ENCODE data around the gene GTF2E1. TPM values are rescaled to one million over a fixed set of nuclear protein-coding genes. Genes with fewer than 3 reads are reported as not detected.

The GTF2E1 gene
- polyA plus RNA-seq, 1 donor (not counting 4 experiments of a cell fraction or from before 2014, with no cell fraction given), result 14.8 TPM

DNA sequence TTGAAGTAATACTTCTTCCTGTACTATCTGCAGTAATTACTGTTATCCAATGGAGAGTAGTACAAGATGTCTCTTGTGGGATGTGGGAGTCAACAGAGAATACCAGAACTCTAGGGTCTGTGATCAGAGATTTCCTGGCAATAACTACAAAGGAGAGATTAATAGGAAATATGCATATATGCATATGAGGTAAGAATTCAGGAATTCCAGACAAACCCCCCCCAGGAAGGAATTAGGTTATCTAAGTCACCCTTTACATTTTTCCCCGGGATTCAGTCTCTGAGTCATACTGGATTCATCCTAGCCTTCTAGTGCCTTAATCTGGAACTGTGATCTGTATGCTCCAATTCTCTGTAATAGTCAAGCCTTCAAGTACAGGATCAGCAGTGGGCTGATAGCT, 49.4 kb downstream of the GTF2E1 start:
- no peaks in the 10 kb centered on the region for H3K27me3 ChIP-seq (ENCODE audit: control insufficient read depth, extremely low read depth, insufficient read depth, low read length)
- FAIRE-seq (peak; percentile 86), DNase-seq (ENCODE audit: low read depth, low spot score) (no peak)
- H3K9me3 ChIP-seq (ENCODE audit: control insufficient read depth, low read depth, low read length), result no peaks in the 10 kb centered on the region
- no peak overlapping the region for H3K27ac ChIP-seq (ENCODE audit: control insufficient read depth, insufficient read depth, low read length)
- H3K36me3 ChIP-seq (ENCODE audit: control insufficient read depth in 2 of 2, extremely low read depth in 1 of 2, insufficient read depth in 2 of 2, low read length in 2 of 2), result no peaks in the 10 kb centered on the region
- H3K4me1 ChIP-seq (ENCODE audit: control insufficient read depth, extremely low read depth, insufficient read depth, low read length), result peaks cover 6% of the 10 kb centered on the region
- H2AFZ ChIP-seq (ENCODE audit: control insufficient read depth, low read length), result no peak overlapping the region
- dilution Hi-C loops (cut with MboI; ENCODE audit: extremely low pct_ligation_motif_present, low sequenced_read_pairs), result no loop called here
- TF ChIP-seq, protein P1, sequence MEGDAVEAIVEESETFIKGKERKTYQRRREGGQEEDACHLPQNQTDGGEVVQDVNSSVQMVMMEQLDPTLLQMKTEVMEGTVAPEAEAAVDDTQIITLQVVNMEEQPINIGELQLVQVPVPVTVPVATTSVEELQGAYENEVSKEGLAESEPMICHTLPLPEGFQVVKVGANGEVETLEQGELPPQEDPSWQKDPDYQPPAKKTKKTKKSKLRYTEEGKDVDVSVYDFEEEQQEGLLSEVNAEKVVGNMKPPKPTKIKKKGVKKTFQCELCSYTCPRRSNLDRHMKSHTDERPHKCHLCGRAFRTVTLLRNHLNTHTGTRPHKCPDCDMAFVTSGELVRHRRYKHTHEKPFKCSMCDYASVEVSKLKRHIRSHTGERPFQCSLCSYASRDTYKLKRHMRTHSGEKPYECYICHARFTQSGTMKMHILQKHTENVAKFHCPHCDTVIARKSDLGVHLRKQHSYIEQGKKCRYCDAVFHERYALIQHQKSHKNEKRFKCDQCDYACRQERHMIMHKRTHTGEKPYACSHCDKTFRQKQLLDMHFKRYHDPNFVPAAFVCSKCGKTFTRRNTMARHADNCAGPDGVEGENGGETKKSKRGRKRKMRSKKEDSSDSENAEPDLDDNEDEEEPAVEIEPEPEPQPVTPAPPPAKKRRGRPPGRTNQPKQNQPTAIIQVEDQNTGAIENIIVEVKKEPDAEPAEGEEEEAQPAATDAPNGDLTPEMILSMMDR (optimal IDR thresholded peaks at IDR 0.05 in 1 of 3, IDR thresholded peaks at IDR 0.05 in 1 of 3, conservative IDR thresholded peaks at IDR 0.05 in 1 of 3; ENCODE audit: extremely low read depth in 1 of 3, insufficient read depth in 2 of 3, low read length in 3 of 3), result no peak
- no peak for TF ChIP-seq EZH2 (IDR thresholded peaks at IDR 0.05; ENCODE audit: low read length)
- H3K79me2 ChIP-seq (ENCODE audit: control insufficient read depth, insufficient read depth, low read length), result no peaks in the 10 kb centered on the region
- H3K4me3 ChIP-seq (ENCODE audit: control insufficient read depth in 2 of 3, extremely low read depth in 1 of 3, insufficient read depth in 2 of 3, low read depth in 1 of 3, low read length in 3 of 3), result no peak overlapping the region
- no peaks in the 10 kb centered on the region for H4K20me1 ChIP-seq (ENCODE audit: control insufficient read depth, extremely low read depth, insufficient read depth, low read length)
- H3K4me2 ChIP-seq (ENCODE audit: control insufficient read depth, extremely low read depth, insufficient read depth, low read depth, low read length), result peak overlapping the region; percentile 6
- H3K9me1 ChIP-seq (ENCODE audit: control insufficient read depth, extremely low read depth, insufficient read depth, low read length), result no peaks in the 10 kb centered on the region
- no peak overlapping the region for H3K9ac ChIP-seq (ENCODE audit: control insufficient read depth, extremely low read depth, insufficient read depth, low read length)

DNA sequence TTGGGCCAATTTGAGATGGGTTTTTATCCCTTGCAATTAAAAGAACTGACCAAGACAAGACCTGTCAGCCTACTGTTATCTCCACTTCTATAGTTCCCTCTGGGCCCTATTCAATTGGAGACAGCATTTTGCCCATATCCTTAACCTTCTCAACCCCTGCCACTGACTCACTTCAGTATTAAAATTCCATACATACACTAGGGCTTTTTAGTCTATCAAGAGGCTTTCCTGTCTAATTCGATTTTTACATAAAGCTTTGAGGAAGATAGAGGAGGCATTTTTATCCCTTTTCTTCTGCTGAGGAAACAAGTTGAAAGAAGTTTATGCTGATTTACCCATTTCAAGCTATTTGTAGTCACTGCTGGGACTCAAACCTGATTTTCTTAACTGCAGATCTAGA, 51.1 kb downstream of the GTF2E1 start:
- Histone ChIP-seq H3K4me2 (ENCODE audit: control insufficient read depth, extremely low read depth, insufficient read depth, low read depth, low read length) (no peak overlapping the region), H3K9ac (ENCODE audit: control insufficient read depth, extremely low read depth, insufficient read depth, low read length) (no peak overlapping the region), H3K27me3 (ENCODE audit: control insufficient read depth, extremely low read depth, insufficient read depth, low read length) (no peaks in the 10 kb centered on the region), H3K4me1 (ENCODE audit: control insufficient read depth, extremely low read depth, insufficient read depth, low read length) (peaks cover 6% of the 10 kb centered on the region), H3K27ac (ENCODE audit: control insufficient read depth, insufficient read depth, low read length) (no peak overlapping the region), H3K9me1 (ENCODE audit: control insufficient read depth, extremely low read depth, insufficient read depth, low read length) (no peaks in the 10 kb centered on the region), H3K79me2 (ENCODE audit: control insufficient read depth, insufficient read depth, low read length) (no peaks in the 10 kb centered on the region), H3K4me3 (ENCODE audit: control insufficient read depth in 2 of 3, extremely low read depth in 1 of 3, insufficient read depth in 2 of 3, low read depth in 1 of 3, low read length in 3 of 3) (no peak overlapping the region), H2AFZ (ENCODE audit: control insufficient read depth, low read length) (no peak overlapping the region), H3K36me3 (ENCODE audit: control insufficient read depth in 2 of 2, extremely low read depth in 1 of 2, insufficient read depth in 2 of 2, low read length in 2 of 2) (no peaks in the 10 kb centered on the region), H4K20me1 (ENCODE audit: control insufficient read depth, extremely low read depth, insufficient read depth, low read length) (no peaks in the 10 kb centered on the region), H3K9me3 (ENCODE audit: control insufficient read depth, low read depth, low read length) (no peaks in the 10 kb centered on the region)
- TF ChIP-seq EZH2 (IDR thresholded peaks at IDR 0.05; ENCODE audit: low read length), result no peak
- TF ChIP-seq, protein P1 (optimal IDR thresholded peaks at IDR 0.05 in 1 of 3, IDR thresholded peaks at IDR 0.05 in 1 of 3, conservative IDR thresholded peaks at IDR 0.05 in 1 of 3; ENCODE audit: extremely low read depth in 1 of 3, insufficient read depth in 2 of 3, low read length in 3 of 3), result no peak
- dilution Hi-C loops (cut with MboI; ENCODE audit: extremely low pct_ligation_motif_present, low sequenced_read_pairs), result no loop called here
- FAIRE-seq (no peak), DNase-seq (ENCODE audit: low read depth, low spot score) (no peak)
